CD14-positive monocyte (primary cell): Measurements from ENCODE around the gene WNT2. TPM values are rescaled to one million over a fixed set of nuclear protein-coding genes. Genes with fewer than 3 reads are reported as not detected.

Experiments used
- DNase-seq, 3 donors: peaks; one replicate each; pipeline ENCODE4 v3.0.0-alpha.2; 2011 to 2022
- H2AFZ ChIP-seq: 2 replicates; pipeline ENCODE4 v1.6.0; 2012; ENCODE audit warnings: mild to moderate bottlenecking, low read depth, low read length, inconsistent platforms; ENCODE audit not compliant: insufficient read depth, poor library complexity, severe bottlenecking
- H3K27ac ChIP-seq, 2 donors: 1 replicate in 1 of 2; 2 replicates in 1 of 2; pipeline ENCODE4 v1.5.1; 2012 to 2013; ENCODE audit warnings: low read length in 2 of 2, control low read depth in 1 of 2, inconsistent platforms in 1 of 2, low read depth in 1 of 2, mild to moderate bottlenecking in 1 of 2
- H3K27me3 ChIP-seq, 2 donors: one replicate each; pipeline versions ENCODE4 v1.6.0 to v1.6.1; 2011 to 2013; ENCODE audit warnings: low read length in 2 of 2; ENCODE audit not compliant: control insufficient read depth in 2 of 2, insufficient read depth in 2 of 2
- H3K36me3 ChIP-seq, 2 donors: replicated peaks in 1 of 2; 1 replicate in 1 of 2; 2 replicates in 1 of 2; pipeline versions ENCODE4 v1.5.1 to v1.6.1; 2012 to 2013; ENCODE audit warnings: low read length in 2 of 2, control low read depth in 1 of 2, inconsistent platforms in 1 of 2, mild to moderate bottlenecking in 1 of 2; ENCODE audit not compliant: insufficient read depth in 2 of 2, control insufficient read depth in 1 of 2
- H3K4me1 ChIP-seq, 2 donors: 1 replicate in 1 of 2; 2 replicates in 1 of 2; pipeline versions ENCODE4 v1.5.1 to v1.6.1; 2012 to 2013; ENCODE audit warnings: low read length in 2 of 2, control low read depth in 1 of 2, inconsistent platforms in 1 of 2, mild to moderate bottlenecking in 1 of 2, moderate library complexity in 1 of 2; ENCODE audit not compliant: insufficient read depth in 2 of 2, control insufficient read depth in 1 of 2
- H3K4me2 ChIP-seq: replicated peaks from 2 replicates; pipeline ENCODE3; 2012; ENCODE audit warnings: low read length, moderate library complexity, mild to moderate bottlenecking; ENCODE audit not compliant: poor library complexity, severe bottlenecking; ENCODE audit errors: extremely low read depth
- H3K4me3 ChIP-seq, 3 experiments: fragments of 200-600 bp in 1 of 3; sonication (generic) in 1 of 3; replicated peaks in 1 of 3; 1 replicate in 2 of 3; 2 replicates in 1 of 3; pipeline ENCODE4 v1.5.1; 2011 to 2013; ENCODE audit warnings: low read length in 3 of 3, mild to moderate bottlenecking in 3 of 3, control low read depth in 2 of 3, low read depth in 2 of 3, inconsistent platforms in 1 of 3, moderate library complexity in 1 of 3
- H3K79me2 ChIP-seq: 2 replicates; pipeline ENCODE4 v1.6.0; 2012; ENCODE audit warnings: mild to moderate bottlenecking, control low read depth, inconsistent platforms, low read length, moderate library complexity; ENCODE audit not compliant: insufficient read depth
- H3K9ac ChIP-seq: 2 replicates; pipeline ENCODE4 v1.6.0; 2017; ENCODE audit warnings: low read length, mild to moderate bottlenecking; ENCODE audit not compliant: insufficient read depth, poor library complexity, severe bottlenecking
- H3K9me3 ChIP-seq, 2 donors: replicated peaks in 1 of 2; 1 replicate in 1 of 2; 2 replicates in 1 of 2; pipeline versions ENCODE4 v1.5.1 to v1.6.1; 2012 to 2013; ENCODE audit warnings: low read length in 2 of 2, control low read depth in 1 of 2; ENCODE audit not compliant: control insufficient read depth in 1 of 2, insufficient read depth in 1 of 2
- H4K20me1 ChIP-seq: 2 replicates; pipeline ENCODE4 v1.6.0; 2012; ENCODE audit warnings: mild to moderate bottlenecking, low read length, control low read depth, moderate library complexity; ENCODE audit not compliant: insufficient read depth
- H3K27ac Mint-ChIP-seq, 7 donors: one replicate each; pipeline ENCODE4 v1.8.0; 2020; ENCODE audit warnings: mild to moderate bottlenecking in 7 of 7, mixed read lengths in 7 of 7, moderate library complexity in 6 of 7, inconsistent platforms in 2 of 7
- H3K27me3 Mint-ChIP-seq, 3 donors: one replicate each; pipeline ENCODE4 v1.8.0; 2021 to 2022; ENCODE audit warnings: low read depth in 3 of 3, mild to moderate bottlenecking in 3 of 3, mixed read lengths in 3 of 3, moderate library complexity in 3 of 3, inconsistent platforms in 1 of 3
- H3K36me3 Mint-ChIP-seq, 2 donors: one replicate each; pipeline ENCODE4 v1.8.0; 2020; ENCODE audit warnings: mixed read lengths in 2 of 2, inconsistent platforms in 1 of 2, mild to moderate bottlenecking in 1 of 2
- H3K4me1 Mint-ChIP-seq: one replicate; pipeline ENCODE4 v1.8.0; 2020; ENCODE audit warnings: mild to moderate bottlenecking, mixed read lengths
- H3K4me3 Mint-ChIP-seq, 2 donors: one replicate each; pipeline ENCODE4 v1.8.0; 2020; ENCODE audit warnings: mild to moderate bottlenecking in 2 of 2, mixed read lengths in 2 of 2, moderate library complexity in 1 of 2
- H3K9me3 Mint-ChIP-seq, 7 donors: one replicate each; pipeline ENCODE4 v1.8.0; 2020 to 2022; ENCODE audit warnings: mixed read lengths in 7 of 7, mild to moderate bottlenecking in 6 of 7, moderate library complexity in 6 of 7, inconsistent platforms in 2 of 7
- CTCF ChIP-seq: fragments of 200-600 bp; IDR thresholded peaks from one replicate; pipeline ENCODE4 v1.8.0; 2022; ENCODE audit warnings: antibody characterized with exemption, mild to moderate bottlenecking
- intact Hi-C, 2 donors: fragments of 100-400 bp; cut with micrococcal nuclease; formaldehyde crosslinking; loops; one replicate each; pipeline versions ENCODE4 v1.15.0 to v1.15.1; 2023
- polyA plus RNA-seq, 3 donors: library from polyadenylated mRNA; depleted of rRNA in 1 of 3; unstranded in 2 of 3; stranded (reverse) in 1 of 3; fragments of 300-500 nt in 2 of 3; fragments of >200 nt in 1 of 3; fragmentation: Illumina TruSeq in 2 of 3; gene quantifications; 1 replicate in 2 of 3; 2 replicates in 1 of 3; pipeline ENCODE4 v1.2.3, GENCODE V29; 2012 to 2021

WNT2 gene
- polyA plus RNA-seq, 3 donors: not detected

GRCh38 chr7:117333168-117333567, 10.3 kb upstream of the WNT2 start:
- H3K27ac ChIP-seq: no peak overlapping the region
- TF ChIP-seq CTCF: no peak
- H2AFZ ChIP-seq: no peak overlapping the region

GRCh38 chr7:117332031-117332430, 9.2 kb upstream of the WNT2 start:
- no peaks in the 10 kb centered on the region for H3K9me3 ChIP-seq
- intact Hi-C loops: no loop called here
- H3K79me2 ChIP-seq: no peaks in the 10 kb centered on the region
- H3K9me3 Mint-ChIP-seq: peaks cover 0 to 15% (median 4%) of the 10 kb centered on the region in 7 donors
- no peaks in the 10 kb centered on the region for H3K36me3 Mint-ChIP-seq
- H4K20me1 ChIP-seq: no peaks in the 10 kb centered on the region
- no peak for TF ChIP-seq CTCF
- H3K27ac Mint-ChIP-seq: no peak overlapping the region
- H3K9ac ChIP-seq: no peak overlapping the region
- no peaks in the 10 kb centered on the region for H3K4me1 Mint-ChIP-seq
- no peaks in the 10 kb centered on the region for H3K36me3 ChIP-seq
- no peaks in the 10 kb centered on the region for H3K27me3 ChIP-seq
- H2AFZ ChIP-seq: no peak overlapping the region
- peaks cover 0 to 5% (median 2%) of the 10 kb centered on the region in 3 donors for H3K27me3 Mint-ChIP-seq
- no peak overlapping the region for H3K4me3 Mint-ChIP-seq
- no peaks in the 10 kb centered on the region for H3K4me1 ChIP-seq
- H3K27ac ChIP-seq: no peak overlapping the region
- no peak for DNase-seq
- no peak overlapping the region for H3K4me3 ChIP-seq
- no peak overlapping the region for H3K4me2 ChIP-seq

More at GRCh38 chr7:117333168-117333567, 10.3 kb upstream of the WNT2 start:
- Mint-ChIP-seq H3K27ac (no peak overlapping the region), H3K27me3 (peaks cover 2% of the 10 kb centered on the region in 3 donors), H3K4me1 (no peaks in the 10 kb centered on the region), H3K36me3 (no peaks in the 10 kb centered on the region), H3K4me3 (no peak overlapping the region), H3K9me3 (peaks cover 0 to 10% (median 0%) of the 10 kb centered on the region in 7 donors)
- Histone ChIP-seq H3K27me3 (no peaks in the 10 kb centered on the region), H3K4me3 (no peak overlapping the region), H3K9ac (no peak overlapping the region), H3K9me3 (no peaks in the 10 kb centered on the region), H3K36me3 (no peaks in the 10 kb centered on the region), H3K4me2 (no peak overlapping the region), H4K20me1 (no peaks in the 10 kb centered on the region), H3K4me1 (no peaks in the 10 kb centered on the region), H3K79me2 (no peaks in the 10 kb centered on the region)
- DNase-seq: no peak
- intact Hi-C loops: no loop called here
